RWPE2 (cell line): Measurements from ENCODE around the gene SH3PXD2A.

Source experiments
- ATAC-seq: fragments of 200-7000 bp; cut with Tn5 transposase; 3 replicates; pipeline ENCODE4 v1.9.1; 2021; ENCODE audit warnings: low read depth
- DNase-seq: peaks from one replicate; pipeline ENCODE4 v3.0.0-alpha.2; 2020; ENCODE audit warnings: low spot score
- H3K27ac ChIP-seq: fragments of 450-650 bp; 2 replicates; pipeline ENCODE4 v1.5.1; 2017; ENCODE audit warnings: mild to moderate bottlenecking; ENCODE audit not compliant: poor library complexity, severe bottlenecking
- H3K27me3 ChIP-seq: fragments of 250-450 bp; sonication (Bioruptor Pico); 2 replicates; pipeline ENCODE4 v1.5.1; 2021; ENCODE audit warnings: mild to moderate bottlenecking, moderate library complexity; ENCODE audit not compliant: insufficient read depth, poor library complexity, severe bottlenecking
- H3K36me3 ChIP-seq: fragments of 250-450 bp; sonication (Bioruptor Pico); 2 replicates; pipeline ENCODE4 v1.5.1; 2020; ENCODE audit warnings: low read depth, mild to moderate bottlenecking, moderate library complexity
- H3K4me1 ChIP-seq: fragments of 250-450 bp; sonication (Bioruptor Pico); 2 replicates; pipeline ENCODE4 v1.5.1; 2021; ENCODE audit warnings: mild to moderate bottlenecking, moderate library complexity; ENCODE audit not compliant: insufficient read depth, poor library complexity, severe bottlenecking
- H3K4me3 ChIP-seq: fragments of 250-450 bp; sonication (Bioruptor Pico); 2 replicates; pipeline ENCODE4 v1.5.1; 2021; ENCODE audit warnings: mild to moderate bottlenecking, moderate library complexity; ENCODE audit not compliant: severe bottlenecking
- H3K9me3 ChIP-seq: fragments of 250-450 bp; sonication (Bioruptor Pico); 2 replicates; pipeline ENCODE4 v1.5.1; 2021; ENCODE audit warnings: mild to moderate bottlenecking, moderate library complexity; ENCODE audit not compliant: severe bottlenecking
- TF ChIP-seq, protein P1 (sequence below): fragments of 450-650 bp; IDR thresholded peaks from one replicate; pipeline ENCODE4 v1.5.1; 2017; ENCODE audit warnings: mild to moderate bottlenecking, moderate library complexity; ENCODE audit not compliant: poor library complexity, severe bottlenecking

The SH3PXD2A gene

DNA sequence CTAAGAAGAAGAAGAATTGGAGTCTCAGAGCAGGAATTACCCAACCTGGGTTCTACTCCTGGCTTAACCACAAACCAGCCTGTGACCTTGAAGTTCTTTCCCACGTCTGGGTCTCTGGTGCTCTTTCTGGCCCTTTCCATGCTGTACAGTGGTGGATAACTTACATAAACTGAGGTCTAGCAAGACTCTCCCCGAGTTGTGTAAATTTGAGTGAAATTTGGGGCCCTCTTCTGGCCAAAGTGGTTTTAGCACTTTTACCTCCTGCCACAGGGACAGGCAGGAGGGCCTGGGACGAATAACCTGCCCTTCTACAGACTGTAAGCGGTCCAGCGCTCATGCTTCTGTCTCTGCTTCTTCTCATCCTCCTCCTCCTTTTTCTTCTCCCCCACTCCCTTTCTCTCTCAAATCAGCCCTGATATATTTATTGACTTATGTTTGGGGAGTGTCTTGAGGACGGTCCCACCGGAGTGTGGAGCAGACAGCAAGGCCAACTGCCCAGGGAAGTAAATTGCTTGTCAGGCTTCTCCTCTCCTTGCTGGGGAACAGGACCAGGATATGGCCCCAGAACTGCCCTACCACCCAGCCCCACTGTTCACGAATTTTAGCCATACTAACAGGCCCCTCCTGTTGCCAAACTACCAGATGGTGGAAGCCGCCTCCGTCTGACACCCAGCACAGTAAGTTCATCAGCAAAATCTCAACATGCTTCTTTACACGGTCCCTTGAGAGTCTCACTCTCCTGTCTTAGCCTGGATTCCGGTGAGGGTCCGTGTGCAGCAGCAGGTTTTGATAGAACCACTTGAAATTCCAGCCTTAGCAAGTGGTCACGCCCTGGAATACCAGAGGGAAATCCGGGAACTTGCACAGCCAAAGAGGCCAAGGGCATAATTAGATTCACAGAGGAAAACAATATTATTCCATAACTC is 4.0 kb upstream of the SH3PXD2A start:
- DNase-seq (no peak), ATAC-seq (peak; percentile 66)
- Histone ChIP-seq H3K27me3 (no peaks in the 10 kb centered on the region), H3K36me3 (no peaks in the 10 kb centered on the region), H3K4me1 (peaks cover 24% of the 10 kb centered on the region), H3K27ac (peak overlapping the region; percentile 89), H3K4me3 (no peak overlapping the region), H3K9me3 (peaks cover 4% of the 10 kb centered on the region)
- TF ChIP-seq, protein P1, sequence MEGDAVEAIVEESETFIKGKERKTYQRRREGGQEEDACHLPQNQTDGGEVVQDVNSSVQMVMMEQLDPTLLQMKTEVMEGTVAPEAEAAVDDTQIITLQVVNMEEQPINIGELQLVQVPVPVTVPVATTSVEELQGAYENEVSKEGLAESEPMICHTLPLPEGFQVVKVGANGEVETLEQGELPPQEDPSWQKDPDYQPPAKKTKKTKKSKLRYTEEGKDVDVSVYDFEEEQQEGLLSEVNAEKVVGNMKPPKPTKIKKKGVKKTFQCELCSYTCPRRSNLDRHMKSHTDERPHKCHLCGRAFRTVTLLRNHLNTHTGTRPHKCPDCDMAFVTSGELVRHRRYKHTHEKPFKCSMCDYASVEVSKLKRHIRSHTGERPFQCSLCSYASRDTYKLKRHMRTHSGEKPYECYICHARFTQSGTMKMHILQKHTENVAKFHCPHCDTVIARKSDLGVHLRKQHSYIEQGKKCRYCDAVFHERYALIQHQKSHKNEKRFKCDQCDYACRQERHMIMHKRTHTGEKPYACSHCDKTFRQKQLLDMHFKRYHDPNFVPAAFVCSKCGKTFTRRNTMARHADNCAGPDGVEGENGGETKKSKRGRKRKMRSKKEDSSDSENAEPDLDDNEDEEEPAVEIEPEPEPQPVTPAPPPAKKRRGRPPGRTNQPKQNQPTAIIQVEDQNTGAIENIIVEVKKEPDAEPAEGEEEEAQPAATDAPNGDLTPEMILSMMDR, result peak; percentile 80

DNA sequence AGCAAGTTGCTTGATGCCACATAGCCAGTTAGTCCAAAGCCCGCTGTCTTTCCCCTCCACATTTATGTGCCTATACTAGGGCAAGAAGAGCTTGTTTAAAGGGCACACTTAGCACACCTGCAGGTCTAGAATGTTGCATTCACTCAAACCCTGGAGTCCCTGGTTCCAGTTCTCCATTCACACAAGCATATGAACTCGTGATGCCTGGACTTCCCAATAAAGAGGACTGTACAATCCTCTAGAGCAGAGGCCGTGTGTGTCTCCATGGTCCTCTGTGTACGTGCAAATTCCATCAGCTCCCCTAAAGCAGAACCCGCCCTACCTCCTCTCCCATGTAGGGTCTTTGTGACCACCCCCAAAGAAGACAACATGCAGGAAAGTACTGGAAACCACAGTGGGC is 3.0 kb upstream of the SH3PXD2A start:
- TF ChIP-seq, protein P1, result no peak
- no peak overlapping the region for H3K4me3 ChIP-seq
- ATAC-seq, result no peak

DNA sequence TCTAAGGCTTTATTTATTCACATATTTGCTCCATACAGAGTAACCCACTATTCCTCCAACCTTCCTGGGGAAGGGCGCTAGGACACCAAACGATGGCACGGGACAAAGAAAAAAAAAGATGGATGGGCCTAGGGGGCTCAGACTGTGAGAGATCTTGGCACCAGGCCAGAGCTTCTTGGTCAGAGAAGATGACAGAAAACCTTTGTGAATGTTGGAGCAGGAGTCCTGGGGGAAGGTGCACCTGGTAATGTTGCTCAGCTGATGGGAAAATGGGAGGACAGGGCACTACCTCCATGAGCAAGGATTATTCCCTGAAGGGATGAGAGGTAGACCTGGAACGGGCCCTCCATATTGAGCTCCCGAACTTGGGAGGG is 1.4 kb upstream of the SH3PXD2A start:
- H3K9me3 ChIP-seq, result no peaks in the 10 kb centered on the region
- no peak for ATAC-seq
- TF ChIP-seq, protein P1, result no peak
- DNase-seq, result peak; percentile 42
- peaks cover 25% of the 10 kb centered on the region for H3K36me3 ChIP-seq
- no peaks in the 10 kb centered on the region for H3K27me3 ChIP-seq
- no peak overlapping the region for H3K4me3 ChIP-seq
- H3K4me1 ChIP-seq, result peaks cover 37% of the 10 kb centered on the region
- peak overlapping the region; percentile 89 for H3K27ac ChIP-seq

More for the DNA sequence above, 3.0 kb upstream of the SH3PXD2A start:
- peaks cover 25% of the 10 kb centered on the region for H3K4me1 ChIP-seq
- H3K9me3 ChIP-seq, result no peaks in the 10 kb centered on the region
- DNase-seq, result no peak
- H3K27ac ChIP-seq, result peak overlapping the region; percentile 89
- no peaks in the 10 kb centered on the region for H3K27me3 ChIP-seq
- peaks cover 9% of the 10 kb centered on the region for H3K36me3 ChIP-seq

DNA sequence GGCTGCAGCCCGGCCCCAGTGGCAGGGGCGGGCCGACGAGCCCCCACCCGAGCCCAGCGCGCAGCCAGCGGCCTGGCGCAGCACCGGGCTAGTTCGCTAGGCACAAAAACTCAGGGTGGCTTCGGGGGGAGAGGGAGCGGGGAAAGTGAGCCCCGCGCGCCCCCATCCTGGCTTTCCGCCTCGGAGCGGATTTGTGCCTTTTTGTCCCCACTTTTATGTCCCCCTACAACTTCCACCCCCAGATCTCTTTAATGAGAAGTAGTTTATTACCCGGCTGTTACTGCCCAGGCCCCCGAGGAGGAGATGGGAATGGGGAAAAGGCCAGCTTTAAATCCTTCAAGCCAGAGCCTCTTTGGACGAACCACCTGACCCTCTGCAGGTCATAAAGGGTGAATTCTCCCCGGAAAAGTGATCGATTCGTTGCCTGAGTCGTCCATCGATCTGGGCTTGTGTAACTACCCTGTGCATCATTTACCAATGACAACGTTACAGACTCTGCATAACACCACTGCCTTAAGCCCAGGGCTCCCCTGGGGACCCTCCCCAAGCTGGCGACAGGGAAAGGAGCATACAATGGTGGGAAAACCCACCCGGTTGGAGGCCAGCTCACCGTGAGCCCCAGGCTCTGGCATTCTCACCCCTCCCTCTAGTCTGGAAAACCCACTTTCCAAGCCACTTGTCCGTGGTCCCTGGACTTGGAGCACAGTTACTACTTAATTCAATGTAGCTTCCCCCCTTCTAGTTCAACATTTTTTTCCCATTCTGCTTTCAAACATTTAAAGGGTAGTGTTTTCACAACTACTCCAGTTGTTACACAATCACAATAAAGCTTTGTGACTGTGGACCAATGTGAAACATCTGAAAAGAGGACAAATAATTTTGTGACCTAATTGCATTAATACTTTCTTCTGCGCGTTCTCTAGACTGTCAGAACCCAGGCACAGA is 748 bp upstream of the SH3PXD2A start:
- peak overlapping the region; percentile 95 for H3K4me3 ChIP-seq
- ATAC-seq, result no peak

More for the DNA sequence above, 748 bp upstream of the SH3PXD2A start:
- Histone ChIP-seq H3K4me1 (peaks cover 37% of the 10 kb centered on the region), H3K9me3 (no peaks in the 10 kb centered on the region), H3K27me3 (no peaks in the 10 kb centered on the region), H3K27ac (peak overlapping the region; percentile 89), H3K36me3 (peaks cover 32% of the 10 kb centered on the region)
- TF ChIP-seq, protein P1, result no peak
- peak; percentile 11 for DNase-seq
